ENCODE results near the gene NGEF.
A peak's percentile ranks its signal among the peaks of the same experiment; 100 is the strongest.

Gene NGEF

GRCh38 chr2:232876978-232877441, 136.0 kb downstream of the NGEF start:
- H3K4me3 ChIP-seq (ENCODE audit: low read depth, low read length), result peak overlapping the region; percentile 34
- DNase-seq (ENCODE audit: low read depth), result no peak
- in situ Hi-C loops (cut with HindIII; ENCODE audit: low sequenced_read_pairs), result no loop called here
- TF ChIP-seq CTCF (IDR thresholded peaks at IDR 0.05; ENCODE audit: low read depth, low read length, missing control alignments), result no peak

- peak overlapping the region; percentile 34 for H3K4me3 ChIP-seq (ENCODE audit: low read depth, low read length)
- no peak for DNase-seq (ENCODE audit: low read depth)
- peak; percentile 17 for TF ChIP-seq CTCF (IDR thresholded peaks at IDR 0.05; ENCODE audit: low read depth, low read length, missing control alignments)
- in situ Hi-C loops (cut with HindIII; ENCODE audit: low sequenced_read_pairs), result no loop called here
These were observed 136.7 kb downstream of the NGEF start for GRCh38 chr2:232876161-232876977.

GRCh38 chr2:232875256-232876121, 137.6 kb downstream of the NGEF start:
- no peak for DNase-seq (ENCODE audit: low read depth)
- no peak overlapping the region for H3K4me3 ChIP-seq (ENCODE audit: low read depth, low read length)
- peak; percentile 9 for TF ChIP-seq CTCF (IDR thresholded peaks at IDR 0.05; ENCODE audit: low read depth, low read length, missing control alignments)
- in situ Hi-C loops (cut with HindIII; ENCODE audit: low sequenced_read_pairs), result no loop called here

GRCh38 chr2:232874677-232875223, 138.3 kb downstream of the NGEF start:
- DNase-seq (ENCODE audit: low read depth), result no peak
- TF ChIP-seq CTCF (IDR thresholded peaks at IDR 0.05; ENCODE audit: low read depth, low read length, missing control alignments), result no peak
- H3K4me3 ChIP-seq (ENCODE audit: low read depth, low read length), result no peak overlapping the region
- in situ Hi-C loops (cut with HindIII; ENCODE audit: low sequenced_read_pairs), result loop anchor here (5.0 to 25.0 kb wide), 2 partner anchors 87 to 363 kb away; no protein-coding TSS in a partner anchor

GRCh38 chr2:232873909-232874641, 139.0 kb downstream of the NGEF start:
- no peak for DNase-seq (ENCODE audit: low read depth)
- no peak overlapping the region for H3K4me3 ChIP-seq (ENCODE audit: low read depth, low read length)
- no peak for TF ChIP-seq CTCF (IDR thresholded peaks at IDR 0.05; ENCODE audit: low read depth, low read length, missing control alignments)
- in situ Hi-C loops (cut with HindIII; ENCODE audit: low sequenced_read_pairs), result loop anchor here (5.0 to 25.0 kb wide), 2 partner anchors 87 to 363 kb away; no protein-coding TSS in a partner anchor
